Measurements from ENCODE around the gene STOX2.
"Not testable (repeated sequence)": the region's sequence is repeated elsewhere in the genome, so short reads cannot be mapped to it uniquely, and the experiment has no call there.

The STOX2 gene

GRCh38 chr4:183940864-183941263, 35.8 kb downstream of the STOX2 start:
- DNase-seq = no peak

DNA sequence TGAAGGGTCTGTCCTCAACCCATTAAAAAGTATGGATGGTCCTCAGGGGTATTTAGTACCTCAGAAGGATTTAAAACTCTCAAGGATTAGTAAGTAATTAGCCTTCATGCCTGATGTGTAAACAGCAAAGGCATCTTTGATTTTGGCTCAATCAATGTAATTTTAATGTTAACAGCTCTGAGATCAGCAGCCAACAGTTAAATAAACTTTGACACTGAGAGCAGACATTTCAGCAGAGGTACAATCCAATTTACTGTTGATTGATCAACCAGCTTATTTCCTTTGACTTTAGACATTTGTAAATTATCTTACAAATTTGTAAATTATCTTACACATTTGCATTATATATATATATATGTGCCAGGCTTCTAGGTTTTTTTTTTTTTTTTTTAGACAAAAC, 36.9 kb downstream of the STOX2 start:
- DNase-seq = no peak

DNA sequence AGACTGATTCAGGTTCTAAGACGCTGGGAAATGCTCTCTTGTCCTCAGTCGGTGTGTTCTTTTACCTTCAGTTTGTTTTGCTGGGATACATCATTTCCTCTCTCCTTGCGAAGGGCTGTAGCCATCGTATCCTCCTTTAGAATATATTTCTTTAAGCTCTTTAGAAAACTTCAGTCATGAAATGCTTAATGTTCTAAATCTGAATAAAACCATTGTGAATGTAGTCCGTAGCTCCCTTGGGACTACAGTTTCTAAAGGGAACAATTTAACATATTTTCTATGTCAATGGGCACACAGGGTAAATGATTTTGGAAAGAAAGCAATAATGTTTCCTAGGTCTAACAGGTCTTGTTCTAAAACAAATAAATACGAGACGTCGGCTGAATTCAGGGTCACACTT, 40.6 kb downstream of the STOX2 start:
- DNase-seq = no peak

DNA sequence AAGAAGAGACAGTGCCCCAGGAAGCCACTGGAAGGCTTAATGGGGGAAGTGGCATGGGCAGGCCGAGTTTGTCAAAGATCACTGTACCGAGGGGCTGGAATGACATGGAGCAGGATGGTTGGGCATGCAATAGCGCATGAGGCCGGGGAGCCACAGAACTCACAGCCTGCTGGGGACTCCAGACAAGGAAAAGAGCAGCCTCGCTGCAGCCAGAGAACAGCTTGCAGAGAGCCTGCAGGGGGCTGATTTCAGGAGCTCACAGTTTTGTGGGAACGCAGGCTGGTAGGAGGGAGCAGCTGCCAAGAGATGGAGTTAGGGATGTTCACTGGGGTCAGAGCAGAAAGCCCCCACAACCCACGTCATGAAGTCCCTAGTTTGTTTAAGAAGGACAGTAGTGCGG, 45.4 kb downstream of the STOX2 start:
- DNase-seq = no peak

GRCh38 chr4:183952652-183953051, 47.5 kb downstream of the STOX2 start:
- not testable (repeated sequence) for DNase-seq

DNA sequence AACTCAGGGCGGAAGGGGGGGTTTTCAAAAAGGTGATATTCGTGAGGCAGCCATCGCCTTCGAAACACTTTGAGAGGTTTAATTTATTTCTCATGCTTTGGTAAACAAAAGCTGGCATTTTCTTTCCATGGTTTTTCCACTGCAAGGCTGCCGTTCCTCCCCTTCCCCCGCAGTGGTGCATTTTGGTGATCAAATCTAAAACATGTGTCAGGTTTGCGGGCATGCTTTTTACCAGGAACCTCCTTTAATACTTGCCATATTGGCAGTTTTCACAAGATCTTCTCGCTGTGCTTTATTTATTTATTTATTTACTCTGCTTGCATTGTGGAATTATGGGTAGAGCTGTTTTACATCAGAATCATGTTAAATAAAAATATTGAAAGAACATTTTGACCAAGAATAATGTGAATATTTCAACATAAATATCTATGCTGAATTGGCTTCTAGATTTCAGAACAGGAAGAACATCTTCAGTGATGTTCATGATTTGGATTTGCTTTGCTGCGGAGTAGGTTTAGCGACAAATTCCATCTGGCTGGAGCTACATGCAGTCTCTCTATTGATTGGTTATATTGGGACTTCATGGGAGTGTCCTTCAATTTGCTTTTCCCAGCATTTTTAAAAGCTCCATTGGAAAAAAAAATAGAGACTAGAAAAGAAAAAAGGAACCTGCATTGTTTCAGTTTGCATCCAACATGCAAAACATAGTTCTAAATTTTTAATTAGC, 54.4 kb downstream of the STOX2 start:
- no peak for DNase-seq

GRCh38 chr4:183960046-183960420, 54.9 kb downstream of the STOX2 start:
- DNase-seq = peak; percentile 1

DNA sequence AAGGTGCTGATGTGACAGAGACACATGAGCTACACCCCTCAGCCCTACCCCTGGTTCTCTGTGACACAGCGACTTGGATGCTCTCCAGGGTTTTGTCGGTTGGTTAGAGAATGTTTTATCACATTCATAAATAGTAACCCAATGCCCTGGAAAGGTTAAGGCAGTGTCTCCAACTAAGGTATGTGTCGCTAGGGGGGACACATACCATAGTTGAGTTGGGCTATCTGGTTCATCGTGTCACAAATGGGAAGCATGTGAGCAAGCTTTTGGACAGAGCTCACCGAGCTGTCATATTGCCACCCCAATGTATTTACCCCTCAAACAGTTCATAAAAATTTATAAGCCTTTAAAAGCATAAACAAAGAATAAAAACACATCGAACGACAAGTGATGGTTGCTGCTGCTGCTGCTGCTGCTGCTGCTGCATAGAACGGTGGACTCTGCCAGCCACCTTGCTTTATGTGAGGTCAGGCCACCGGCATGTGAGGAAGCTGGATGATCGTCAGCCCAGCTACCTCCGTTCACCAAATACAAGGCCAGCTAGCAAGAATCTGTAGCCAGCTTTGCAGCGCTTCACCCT, 55.9 kb downstream of the STOX2 start:
- DNase-seq = no peak

DNA sequence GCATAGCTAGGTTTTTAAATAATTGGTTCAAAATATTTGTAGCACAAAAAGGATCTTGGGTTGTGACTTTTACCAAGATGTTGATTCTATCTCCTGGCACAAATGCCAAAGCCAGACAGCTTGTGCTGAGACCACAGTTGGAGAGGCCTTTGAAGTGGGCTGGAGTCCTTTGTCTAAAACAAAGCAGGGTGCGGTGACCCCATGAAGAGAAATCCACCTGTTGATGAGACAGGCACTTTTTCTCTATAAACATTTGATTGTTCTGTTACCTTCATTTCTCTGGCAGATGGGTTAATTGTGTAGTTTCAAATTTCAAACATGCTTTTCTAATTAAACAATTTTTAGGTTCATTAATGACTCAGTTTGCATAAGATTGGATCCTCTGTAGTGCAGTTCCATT, 56.7 kb downstream of the STOX2 start:
- DNase-seq = no peak

DNA sequence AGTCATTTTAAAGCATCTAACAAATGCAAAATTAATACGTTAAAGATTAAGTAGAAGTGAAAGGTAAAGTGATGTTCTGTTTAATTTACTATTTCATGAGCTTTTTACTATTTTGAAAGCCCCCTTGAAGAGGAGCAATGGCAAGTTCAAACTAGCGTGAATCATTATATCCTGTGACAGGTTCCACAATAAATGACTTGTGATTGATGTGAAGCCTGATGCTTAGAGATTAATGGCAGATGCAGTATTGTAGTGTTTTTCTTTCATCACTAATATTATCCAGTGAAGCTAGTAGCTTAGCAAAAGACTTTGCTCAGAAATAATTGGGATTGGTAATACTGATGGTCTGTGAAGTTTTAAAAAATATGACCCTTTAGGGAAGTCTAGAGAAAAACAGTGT, 57.3 kb downstream of the STOX2 start:
- DNase-seq = no peak

DNA sequence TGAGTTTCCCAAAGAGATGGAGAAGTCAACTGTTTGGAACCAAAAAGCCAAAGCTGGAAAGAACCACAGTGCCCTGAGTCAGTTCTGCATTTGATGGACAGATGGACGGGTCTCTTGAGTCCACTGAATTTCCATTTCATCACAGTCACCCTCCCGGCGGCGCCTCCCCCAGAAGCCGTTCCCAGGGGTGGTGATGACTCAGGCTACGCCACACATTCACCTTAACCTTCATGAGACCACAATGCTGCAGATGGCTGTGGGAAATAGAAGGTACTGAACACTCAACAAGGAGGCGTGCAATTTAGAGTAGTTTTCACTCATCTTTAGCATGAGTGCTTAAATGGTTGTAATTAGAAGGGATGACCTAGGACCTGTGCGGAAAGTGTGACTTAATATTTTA, 61.3 kb downstream of the STOX2 start:
- DNase-seq = no peak

DNA sequence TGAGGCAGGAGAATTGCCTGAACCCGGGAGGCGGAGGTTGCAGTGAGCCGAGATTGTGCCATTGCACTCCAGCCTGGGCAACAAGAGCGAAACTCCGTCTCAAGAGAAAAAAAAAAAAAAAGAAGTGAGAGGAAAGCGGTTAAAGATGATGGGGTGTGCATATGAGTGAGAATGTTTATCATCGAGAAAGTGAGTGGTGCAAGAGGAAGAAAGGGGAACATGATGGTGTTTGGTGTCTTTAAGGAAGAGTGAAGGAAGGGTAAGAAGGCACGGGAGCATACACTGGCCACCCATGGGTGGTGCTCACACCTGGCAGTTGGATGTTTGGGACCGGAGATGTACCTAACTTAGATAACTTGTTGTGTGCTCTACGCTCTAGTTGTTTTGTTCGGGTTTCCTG, 62.2 kb downstream of the STOX2 start:
- no peak for DNase-seq

GRCh38 chr4:183968502-183968901, 63.4 kb downstream of the STOX2 start:
- DNase-seq = no peak

- no peak for DNase-seq
Measured at GRCh38 chr4:183968931-183969330, 63.8 kb downstream of the STOX2 start.

GRCh38 chr4:183969596-183969995, 64.5 kb downstream of the STOX2 start:
- no peak for DNase-seq

DNA sequence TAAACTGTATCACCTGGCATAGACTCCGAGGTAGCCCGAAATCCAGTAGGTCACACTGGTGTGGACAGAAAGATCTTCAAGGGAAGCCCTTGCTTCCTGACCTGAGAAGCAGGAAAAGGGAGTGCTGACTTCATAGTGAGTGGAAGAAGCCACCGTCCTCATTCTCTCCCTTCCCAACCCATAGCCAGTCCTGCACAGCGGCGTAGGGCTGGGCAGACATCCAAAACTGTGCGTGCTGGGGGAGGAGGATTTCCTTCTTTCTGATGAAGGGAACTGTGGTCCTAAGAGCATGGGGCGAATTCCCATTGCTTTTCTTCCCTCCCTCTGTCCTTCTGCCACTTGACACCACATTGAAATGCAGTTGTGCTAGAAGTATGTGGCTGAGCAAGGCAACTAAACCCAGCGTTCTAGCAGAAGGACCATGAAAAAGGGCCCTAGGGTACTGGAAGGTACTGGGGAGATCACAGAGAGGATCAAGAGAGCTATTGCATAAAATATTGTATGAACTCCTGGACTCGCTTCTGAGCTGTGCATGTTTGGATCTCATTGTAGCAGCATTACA, 66.9 kb downstream of the STOX2 start:
- no peak for DNase-seq

DNA sequence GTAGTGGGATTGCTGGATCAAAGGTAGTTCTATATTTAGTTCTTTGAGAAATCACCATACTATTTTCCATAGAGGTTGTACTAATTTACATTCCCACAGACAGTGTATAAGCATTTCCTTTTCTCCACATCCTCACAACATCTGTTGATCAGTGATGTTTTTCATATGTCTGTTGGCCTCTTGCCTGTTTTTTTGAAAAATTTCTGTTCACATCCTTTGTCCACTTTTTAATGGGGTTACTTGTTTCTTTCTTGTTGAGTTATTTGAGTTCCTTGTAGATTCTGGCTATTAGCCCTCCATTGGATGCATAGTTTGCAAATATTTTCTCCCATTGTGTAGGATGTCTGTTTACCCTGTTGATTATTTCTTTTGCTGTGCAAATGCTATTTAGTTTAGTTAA, 72.6 kb downstream of the STOX2 start:
- DNase-seq = no peak

GRCh38 chr4:183984566-183984965, 79.5 kb downstream of the STOX2 start:
- DNase-seq = no peak

DNA sequence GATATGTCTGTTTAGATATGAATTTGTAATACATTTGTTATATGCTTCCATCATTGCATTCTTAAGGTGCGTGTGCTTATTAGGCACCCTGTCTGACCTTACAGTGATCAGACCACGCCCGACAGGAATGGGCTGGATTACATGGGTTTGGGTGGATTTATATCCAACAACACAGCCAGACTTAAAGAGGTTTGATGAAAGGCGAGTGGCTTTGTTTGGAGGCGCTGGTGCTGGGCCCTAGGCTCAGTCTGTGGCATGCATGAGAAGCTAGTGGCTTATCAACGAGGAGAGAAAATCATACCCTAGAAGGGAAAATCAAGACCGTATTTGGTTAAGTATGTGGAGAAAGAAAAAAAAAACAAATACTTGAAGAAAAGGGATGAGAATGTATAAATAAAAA, 80.7 kb downstream of the STOX2 start:
- no peak for DNase-seq

DNA sequence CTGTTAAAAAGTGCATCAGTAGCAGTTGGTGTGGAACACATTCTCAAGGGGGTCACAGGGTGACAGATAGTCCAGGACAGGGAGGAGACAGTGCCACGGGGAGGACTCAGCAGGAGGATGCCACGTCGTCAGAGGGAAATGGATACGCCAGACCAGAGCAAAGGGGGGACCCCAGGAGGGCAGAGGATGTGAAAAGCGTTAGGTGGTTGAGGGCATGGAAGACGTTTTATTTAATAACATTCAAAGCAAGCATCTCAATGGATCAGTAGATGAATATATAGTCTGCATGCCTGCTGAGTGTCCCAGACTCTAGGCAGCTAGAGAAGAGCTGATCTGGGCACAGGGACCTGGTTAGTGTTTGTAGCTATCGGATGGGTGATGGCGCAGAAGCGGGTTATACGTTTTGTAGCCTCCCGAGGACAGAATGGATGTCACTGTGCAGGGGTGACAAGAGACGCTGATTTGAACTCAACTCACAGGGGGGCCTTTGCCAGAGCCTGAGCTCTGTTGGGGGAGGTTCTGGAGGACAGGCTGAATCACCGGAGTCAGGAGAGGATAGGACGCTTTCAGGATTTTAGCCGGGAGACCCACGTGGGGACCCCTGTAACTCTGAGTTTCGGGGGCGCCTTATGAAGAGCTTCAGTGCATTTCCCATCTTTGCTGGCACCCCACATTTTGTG, 81.3 kb downstream of the STOX2 start:
- DNase-seq = no peak

- DNase-seq = no peak
Measured at GRCh38 chr4:183986971-183987946, 82.2 kb downstream of the STOX2 start.

DNA sequence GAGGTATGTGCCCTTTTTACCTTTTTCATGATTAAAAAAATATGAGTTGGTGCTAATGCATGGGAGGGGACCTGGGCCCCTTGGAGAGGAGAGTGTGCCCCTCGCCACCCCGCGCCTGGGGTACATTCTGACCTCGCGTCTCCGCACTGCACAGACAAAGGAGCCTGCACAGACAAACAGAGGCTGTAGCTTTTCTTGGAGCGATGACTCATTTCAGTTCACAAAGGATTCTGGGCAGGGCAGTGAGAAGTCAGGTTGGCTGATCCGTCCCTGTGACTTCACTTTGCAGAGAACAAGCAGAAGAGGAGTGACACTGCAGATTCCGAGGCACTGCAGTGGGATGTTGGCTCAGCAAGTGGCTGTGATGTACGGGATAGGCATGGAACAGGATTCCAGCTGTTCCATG, 82.9 kb downstream of the STOX2 start:
- no peak for DNase-seq

GRCh38 chr4:183988874-183989273, 83.8 kb downstream of the STOX2 start:
- no peak for DNase-seq
